Upper lobe of left lung (tissue), 4 donors: ENCODE results near the gene UVSSA.

Source experiments
- EP300 ChIP-seq, 4 donors: sonication (generic); formaldehyde crosslinking; IDR thresholded peaks; one replicate each; pipeline ENCODE4 v1.5.1; 2017; ENCODE audit warnings: antibody characterized with exemption in 4 of 4, control low read depth in 2 of 4
- POLR2A ChIP-seq, 4 donors: fragments of 450-650 bp; IDR thresholded peaks; one replicate each; pipeline ENCODE4 v1.5.1; 2016 to 2017; ENCODE audit warnings: antibody characterized with exemption in 4 of 4, mild to moderate bottlenecking in 2 of 4
- POLR2AphosphoS5 ChIP-seq, 2 donors: sonication (generic); formaldehyde crosslinking; IDR thresholded peaks; one replicate each; pipeline ENCODE4 v1.5.1; 2017; ENCODE audit warnings: antibody characterized with exemption in 2 of 2
- TF ChIP-seq, protein P1 (sequence below), 6 experiments: fragments of 450-650 bp in 4 of 6; fragments of 200-600 bp in 2 of 6; sonication (generic) in 2 of 6; IDR thresholded peaks; one replicate each; pipeline ENCODE4 v1.5.1; 2016 to 2019; ENCODE audit warnings: antibody characterized with exemption in 6 of 6

DNA sequence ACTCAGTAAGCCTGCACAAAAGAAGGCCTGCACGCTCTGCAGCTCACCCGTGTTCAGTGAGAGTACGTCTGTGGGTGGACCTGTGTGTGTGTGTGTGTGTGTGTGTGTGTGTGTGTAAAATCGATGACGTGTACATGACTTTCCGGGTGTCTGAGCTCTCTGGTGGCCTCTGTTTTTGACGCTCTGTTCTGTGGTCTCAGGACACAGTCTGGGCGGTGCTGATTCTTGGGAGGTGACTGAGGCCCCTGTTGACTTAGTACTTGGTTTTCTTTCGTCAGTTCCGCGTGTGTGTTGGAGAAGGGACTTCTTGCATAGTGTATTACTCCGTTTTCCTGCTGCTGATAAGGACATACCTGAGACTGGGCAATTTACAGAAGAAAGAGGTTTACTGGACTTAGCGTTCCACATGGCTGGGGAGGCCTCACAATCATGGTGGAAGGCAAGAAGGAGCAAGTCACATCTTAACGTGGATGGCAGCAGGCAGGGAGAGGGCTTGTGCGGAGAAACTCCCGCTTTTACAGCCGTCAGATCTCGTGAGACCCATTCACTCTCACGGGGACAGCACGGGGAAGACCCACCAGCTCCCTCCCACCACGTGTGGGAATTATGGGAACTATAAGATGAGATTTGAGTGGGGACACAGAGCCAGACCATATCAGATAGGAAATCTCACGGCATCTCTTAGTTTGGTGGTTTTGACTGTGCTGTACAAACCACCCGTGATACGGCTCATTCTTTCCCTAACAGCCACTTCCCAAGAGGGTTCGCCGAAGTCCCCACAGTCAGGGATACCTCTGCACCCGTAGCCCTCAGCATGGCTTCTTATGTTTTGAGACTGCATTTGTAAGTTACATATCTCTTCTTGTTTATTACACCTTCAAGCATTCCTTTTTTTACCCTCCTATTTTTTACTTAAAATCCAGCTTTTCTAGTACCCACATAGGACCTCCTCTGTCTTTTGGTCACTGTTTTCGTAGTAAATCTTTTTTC is 24.5 kb downstream of the UVSSA start:
- TF ChIP-seq, protein P1, sequence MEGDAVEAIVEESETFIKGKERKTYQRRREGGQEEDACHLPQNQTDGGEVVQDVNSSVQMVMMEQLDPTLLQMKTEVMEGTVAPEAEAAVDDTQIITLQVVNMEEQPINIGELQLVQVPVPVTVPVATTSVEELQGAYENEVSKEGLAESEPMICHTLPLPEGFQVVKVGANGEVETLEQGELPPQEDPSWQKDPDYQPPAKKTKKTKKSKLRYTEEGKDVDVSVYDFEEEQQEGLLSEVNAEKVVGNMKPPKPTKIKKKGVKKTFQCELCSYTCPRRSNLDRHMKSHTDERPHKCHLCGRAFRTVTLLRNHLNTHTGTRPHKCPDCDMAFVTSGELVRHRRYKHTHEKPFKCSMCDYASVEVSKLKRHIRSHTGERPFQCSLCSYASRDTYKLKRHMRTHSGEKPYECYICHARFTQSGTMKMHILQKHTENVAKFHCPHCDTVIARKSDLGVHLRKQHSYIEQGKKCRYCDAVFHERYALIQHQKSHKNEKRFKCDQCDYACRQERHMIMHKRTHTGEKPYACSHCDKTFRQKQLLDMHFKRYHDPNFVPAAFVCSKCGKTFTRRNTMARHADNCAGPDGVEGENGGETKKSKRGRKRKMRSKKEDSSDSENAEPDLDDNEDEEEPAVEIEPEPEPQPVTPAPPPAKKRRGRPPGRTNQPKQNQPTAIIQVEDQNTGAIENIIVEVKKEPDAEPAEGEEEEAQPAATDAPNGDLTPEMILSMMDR (IDR thresholded peaks at IDR 0.05), result no peak
- TF ChIP-seq POLR2A (IDR thresholded peaks at IDR 0.05) (no peak), POLR2AphosphoS5 (IDR thresholded peaks at IDR 0.05) (no peak), EP300 (IDR thresholded peaks at IDR 0.05) (no peak)
